GM10266 (cell line): ENCODE data around the gene STAT5A.

Experiments
- DNase-seq: peaks from one replicate; pipeline ENCODE4 v3.0.0; 2012; ENCODE audit errors: extremely low spot score
- CTCF ChIP-seq: IDR thresholded peaks from 2 replicates; pipeline ENCODE4 v1.5.1; 2012; ENCODE audit warnings: mild to moderate bottlenecking, low read depth; ENCODE audit not compliant: control insufficient read depth, insufficient read depth; ENCODE audit errors: missing control alignments

STAT5A gene

GRCh38 chr17:42282478-42283080, 5.7 kb upstream of the STAT5A start:
- no peak for DNase-seq
- TF ChIP-seq CTCF: no peak

- DNase-seq: no peak
- TF ChIP-seq CTCF: no peak
These were observed 4.9 kb upstream of the STAT5A start for GRCh38 chr17:42283241-42284023.

- no peak for DNase-seq
- no peak for TF ChIP-seq CTCF
These were observed 4.3 kb upstream of the STAT5A start for GRCh38 chr17:42284024-42284369.

- no peak for TF ChIP-seq CTCF
- no peak for DNase-seq
These were observed 3.7 kb upstream of the STAT5A start for GRCh38 chr17:42284566-42284965.

GRCh38 chr17:42285346-42286050, 2.8 kb upstream of the STAT5A start:
- no peak for TF ChIP-seq CTCF
- DNase-seq: no peak

GRCh38 chr17:42286411-42287221, 1.7 kb upstream of the STAT5A start:
- no peak for TF ChIP-seq CTCF
- DNase-seq: no peak
